GM11168 (cell line): Measurements from ENCODE around the gene CCL25.
"Not testable (repeated sequence)": the region's sequence is repeated elsewhere in the genome, so short reads cannot be mapped to it uniquely, and the experiment has no call there.

Source experiments
- in situ Hi-C: fragments of 300-500 bp; cut with MboI; formaldehyde crosslinking; loops from one replicate; pipeline ENCODE4 v1.12.0; 2022; ENCODE audit warnings: low sequenced_read_pairs; ENCODE audit not compliant: unreplicated experiment

CCL25 gene

DNA sequence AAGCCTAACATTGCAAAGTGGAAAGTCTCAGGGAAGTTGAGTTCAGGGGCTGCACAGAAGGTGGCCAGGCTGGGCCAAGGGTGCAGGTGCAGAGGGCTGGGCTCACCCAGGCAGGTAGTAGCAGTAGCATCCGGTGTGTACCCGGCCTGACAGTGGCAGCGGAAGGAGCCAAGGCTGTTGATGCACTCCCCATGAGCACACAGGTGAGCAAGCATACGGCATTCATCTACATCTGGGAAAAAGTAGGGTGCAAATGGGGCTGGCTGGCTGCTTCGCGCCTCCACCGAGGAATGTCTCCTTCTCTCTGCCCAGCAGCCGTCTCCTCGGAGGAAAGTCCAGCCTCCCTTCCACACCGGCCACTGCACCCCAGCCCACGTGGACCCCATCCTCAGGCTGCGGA lies 30.6 kb downstream of the CCL25 start:
- in situ Hi-C loops: no loop called here

DNA sequence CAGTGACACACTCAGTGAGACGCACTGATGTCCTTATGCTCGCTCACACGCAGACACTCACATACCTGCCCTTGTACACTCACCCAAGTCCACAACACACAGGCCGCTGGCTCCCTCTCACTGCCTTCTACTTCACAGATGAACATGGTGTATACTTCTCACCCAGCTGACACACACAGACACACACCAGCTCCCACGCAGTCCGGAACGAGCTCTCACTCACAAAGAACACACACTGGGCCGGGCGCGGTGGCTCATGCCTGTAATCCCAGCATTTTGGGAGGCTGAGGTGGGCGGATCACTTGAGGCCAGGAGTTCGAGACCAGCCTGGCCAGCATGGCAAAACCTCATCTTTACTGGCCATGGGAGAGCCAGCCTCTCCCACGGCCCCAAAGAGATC lies 31.6 kb downstream of the CCL25 start:
- in situ Hi-C loops: no loop called here

DNA sequence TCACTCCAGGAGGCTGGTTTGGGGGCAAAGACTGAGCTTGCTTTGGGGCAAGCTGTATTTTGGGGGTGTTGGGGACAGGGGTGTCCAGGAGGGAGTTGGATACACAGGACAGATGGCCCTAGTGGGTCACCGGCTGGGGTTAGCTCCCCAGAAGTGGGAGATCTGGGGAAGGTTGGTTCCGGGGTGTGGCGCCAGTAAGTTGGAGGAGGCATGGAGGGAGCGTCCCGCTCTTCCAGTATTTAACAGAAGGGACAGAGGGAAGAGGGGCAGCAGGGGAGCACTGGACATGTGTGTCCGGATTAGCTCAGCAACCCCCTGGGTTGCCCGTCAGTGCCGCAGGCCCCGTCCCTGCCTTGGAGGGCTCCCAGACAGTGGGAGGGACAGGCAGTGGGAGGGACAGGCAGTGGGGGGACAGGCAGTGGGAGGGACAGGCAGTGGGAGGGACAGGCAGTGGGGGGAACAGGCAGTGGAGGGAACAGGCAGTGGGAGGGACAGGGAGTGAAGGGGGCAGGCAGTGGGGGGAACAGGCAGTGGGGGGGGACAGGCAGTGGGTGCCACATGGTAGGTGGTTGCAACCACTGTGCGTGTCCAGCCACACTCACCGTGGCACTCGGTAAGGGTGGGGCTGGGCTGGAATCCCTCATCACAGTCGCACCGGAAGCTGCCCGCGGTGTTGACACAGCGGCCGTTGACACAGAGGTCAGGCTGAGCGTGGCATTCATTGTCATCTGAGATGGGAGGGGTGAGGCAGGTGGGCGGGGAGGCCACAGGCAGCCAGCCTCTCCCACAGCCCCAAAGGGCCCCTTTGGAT lies 33.2 kb downstream of the CCL25 start:
- in situ Hi-C loops: no loop called here

DNA sequence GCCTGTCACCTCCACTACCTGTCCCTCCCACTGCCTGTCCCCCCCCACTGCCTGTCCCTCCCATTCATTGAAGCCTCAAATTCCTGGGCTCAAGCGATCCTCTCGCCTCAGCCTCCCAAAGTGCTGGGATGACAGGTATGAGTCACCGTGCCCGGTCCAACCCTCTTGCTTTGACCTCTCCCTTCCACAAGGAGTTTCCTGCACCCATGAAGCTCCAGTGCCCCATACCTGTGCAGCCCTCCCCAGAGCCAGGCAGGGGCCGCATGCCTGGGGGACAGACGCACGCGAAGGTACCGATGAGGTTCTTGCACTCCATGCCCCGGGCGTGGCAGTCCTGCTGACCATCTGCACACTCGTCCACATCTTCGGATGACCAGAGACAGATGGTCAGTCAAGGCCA lies 34.3 kb downstream of the CCL25 start:
- in situ Hi-C loops: no loop called here

GRCh38 chr19:8087876-8088275 lies 35.3 kb downstream of the CCL25 start:
- in situ Hi-C loops: no loop called here

- in situ Hi-C loops: no loop called here
Observed at GRCh38 chr19:8088752-8089663, 36.4 kb downstream of the CCL25 start.

- in situ Hi-C loops: no loop called here
Observed at GRCh38 chr19:8089664-8090601, 37.4 kb downstream of the CCL25 start.

- in situ Hi-C loops: no loop called here
Observed at GRCh38 chr19:8090950-8091349, 38.4 kb downstream of the CCL25 start.

- in situ Hi-C loops: no loop called here
Observed at GRCh38 chr19:8093740-8094139, 41.2 kb downstream of the CCL25 start.

DNA sequence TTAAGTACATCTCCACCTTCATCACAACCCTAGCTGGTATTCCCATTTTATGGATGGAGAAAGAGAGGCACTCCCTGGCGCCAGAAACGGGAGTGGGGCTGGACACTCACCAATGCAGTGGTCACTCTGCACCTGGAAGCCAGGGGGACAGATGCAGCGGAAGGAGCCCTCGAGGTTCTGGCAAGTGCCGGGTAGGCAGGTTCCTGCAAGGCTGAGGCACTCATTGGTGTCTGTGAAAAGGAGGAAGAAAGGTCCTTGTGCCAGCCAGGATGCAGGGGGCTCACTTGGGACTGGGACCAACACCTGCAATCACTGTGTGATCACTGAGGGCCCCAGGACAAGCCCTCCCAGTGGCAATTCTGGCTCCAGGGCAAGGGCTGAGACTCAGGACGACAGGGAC lies 41.8 kb downstream of the CCL25 start:
- in situ Hi-C loops: no loop called here

GRCh38 chr19:8095354-8095886 lies 42.9 kb downstream of the CCL25 start:
- in situ Hi-C loops: no loop called here

DNA sequence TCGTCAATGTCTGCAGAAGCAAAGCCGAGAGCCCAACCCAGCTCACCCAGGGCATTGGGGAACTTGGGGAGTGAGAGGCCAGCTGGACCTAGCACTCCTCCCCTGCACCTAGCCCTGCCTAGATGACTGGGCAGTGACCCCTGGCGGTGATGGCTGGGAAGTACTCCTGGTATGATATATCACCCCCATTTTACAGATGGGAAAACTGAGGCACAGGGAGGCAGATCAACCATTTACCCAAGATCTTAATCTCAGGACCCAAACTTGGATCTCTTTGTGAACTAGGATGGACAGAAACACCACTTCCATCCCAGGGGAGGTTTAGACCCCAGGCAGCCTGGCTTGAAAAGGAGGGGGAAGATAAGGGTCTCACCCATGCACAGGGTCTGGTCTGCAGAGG lies 43.5 kb downstream of the CCL25 start:
- in situ Hi-C loops: no loop called here

DNA sequence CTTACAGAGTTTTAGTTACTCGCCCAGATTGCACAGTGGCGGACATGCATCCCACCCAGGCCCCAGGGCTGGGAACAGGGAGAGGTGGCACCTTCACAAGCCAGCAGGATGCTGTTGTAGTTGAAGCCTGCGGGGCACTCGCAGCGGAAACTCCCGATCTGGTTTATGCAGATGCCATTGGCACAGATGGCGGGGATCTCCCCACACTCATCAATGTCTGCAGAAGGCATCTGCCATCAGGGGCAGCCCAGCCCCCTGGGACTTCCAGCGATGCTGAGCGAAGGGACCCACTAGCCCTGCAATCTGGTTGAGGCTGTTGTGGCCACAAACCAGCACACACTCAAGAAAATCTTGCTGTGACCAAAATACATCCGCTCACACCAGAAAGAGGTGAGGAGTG lies 44.6 kb downstream of the CCL25 start:
- in situ Hi-C loops: no loop called here

GRCh38 chr19:8097681-8098567 lies 45.4 kb downstream of the CCL25 start:
- in situ Hi-C loops: no loop called here

DNA sequence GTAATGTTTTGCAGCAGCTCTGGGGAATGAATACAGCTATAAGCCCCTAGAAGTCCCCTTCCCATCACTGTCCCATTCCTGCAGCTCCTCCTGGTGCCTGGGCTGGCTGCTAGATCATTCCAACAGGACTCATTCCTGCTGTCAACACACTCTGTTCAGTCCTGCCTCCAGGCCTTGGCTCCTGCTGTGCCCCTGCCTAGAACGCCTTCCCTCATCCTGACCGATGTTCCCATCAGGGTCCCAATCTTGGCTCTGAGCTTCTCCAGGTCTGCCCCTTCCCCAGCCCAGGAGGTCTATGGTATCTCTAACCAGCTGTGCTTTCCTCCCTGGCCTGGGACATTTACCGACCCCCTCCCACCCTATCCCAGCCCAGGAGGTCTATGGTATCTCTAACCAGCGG lies 48.8 kb downstream of the CCL25 start:
- in situ Hi-C loops: no loop called here

- in situ Hi-C loops: not testable (repeated sequence)
Observed at GRCh38 chr19:8101910-8102309, 49.4 kb downstream of the CCL25 start.

DNA sequence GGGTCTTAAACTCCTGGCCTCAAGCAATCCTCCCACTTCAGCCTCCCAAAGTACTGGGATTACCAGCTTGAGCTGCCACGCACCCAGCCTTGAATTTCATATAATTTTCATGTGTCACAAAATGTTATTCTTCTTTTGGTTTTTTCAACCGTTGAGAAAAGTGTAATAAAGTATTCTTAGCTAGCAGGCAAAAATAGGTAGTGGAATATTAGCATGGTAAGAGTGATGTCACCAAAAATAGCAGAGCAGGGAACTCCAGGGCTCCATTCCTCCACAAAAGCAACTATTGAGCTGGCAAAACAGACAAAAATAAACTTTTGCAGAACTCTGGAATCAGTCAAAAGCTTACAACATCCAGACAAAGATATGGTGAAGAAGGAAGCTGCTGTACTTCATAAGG lies 52.9 kb downstream of the CCL25 start:
- in situ Hi-C loops: no loop called here

DNA sequence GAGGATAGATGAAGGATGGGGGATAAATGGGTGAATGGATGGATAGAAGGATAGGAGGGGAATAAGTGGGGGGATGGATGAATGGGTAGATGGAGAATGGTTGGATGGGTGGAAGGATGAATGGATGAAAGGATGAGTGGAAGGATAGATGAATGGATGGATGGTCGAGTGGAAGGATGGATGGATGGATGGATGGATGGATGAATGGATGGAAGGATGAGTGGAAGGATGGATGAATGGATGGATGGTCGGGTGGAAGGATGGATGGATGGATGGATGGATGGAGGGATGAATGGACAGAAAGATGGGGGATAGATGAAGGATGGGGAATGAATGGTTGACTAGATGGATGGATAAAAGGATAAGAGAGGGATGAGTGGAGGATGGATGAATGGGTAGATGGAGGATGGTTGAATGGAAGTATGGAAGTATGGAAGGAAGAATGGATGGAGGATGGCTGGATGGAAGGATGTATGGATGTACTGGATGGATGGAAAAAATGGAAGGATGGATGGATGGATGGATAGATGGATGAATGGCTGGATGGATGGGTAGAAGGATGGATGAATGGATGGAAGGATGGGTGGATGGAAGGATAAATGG lies 54.8 kb downstream of the CCL25 start:
- in situ Hi-C loops: no loop called here
